Measurements from ENCODE around the gene TRAPPC6A. TPM values are rescaled to one million over a fixed set of nuclear protein-coding genes. Genes with fewer than 3 reads are reported as not detected.

TRAPPC6A gene
- total and polyA plus RNA-seq, 2 of the 13 experiments (the other 11 are each of a cell fraction or from before 2014, with no cell fraction given) = 6.5 to 21.0 TPM

DNA sequence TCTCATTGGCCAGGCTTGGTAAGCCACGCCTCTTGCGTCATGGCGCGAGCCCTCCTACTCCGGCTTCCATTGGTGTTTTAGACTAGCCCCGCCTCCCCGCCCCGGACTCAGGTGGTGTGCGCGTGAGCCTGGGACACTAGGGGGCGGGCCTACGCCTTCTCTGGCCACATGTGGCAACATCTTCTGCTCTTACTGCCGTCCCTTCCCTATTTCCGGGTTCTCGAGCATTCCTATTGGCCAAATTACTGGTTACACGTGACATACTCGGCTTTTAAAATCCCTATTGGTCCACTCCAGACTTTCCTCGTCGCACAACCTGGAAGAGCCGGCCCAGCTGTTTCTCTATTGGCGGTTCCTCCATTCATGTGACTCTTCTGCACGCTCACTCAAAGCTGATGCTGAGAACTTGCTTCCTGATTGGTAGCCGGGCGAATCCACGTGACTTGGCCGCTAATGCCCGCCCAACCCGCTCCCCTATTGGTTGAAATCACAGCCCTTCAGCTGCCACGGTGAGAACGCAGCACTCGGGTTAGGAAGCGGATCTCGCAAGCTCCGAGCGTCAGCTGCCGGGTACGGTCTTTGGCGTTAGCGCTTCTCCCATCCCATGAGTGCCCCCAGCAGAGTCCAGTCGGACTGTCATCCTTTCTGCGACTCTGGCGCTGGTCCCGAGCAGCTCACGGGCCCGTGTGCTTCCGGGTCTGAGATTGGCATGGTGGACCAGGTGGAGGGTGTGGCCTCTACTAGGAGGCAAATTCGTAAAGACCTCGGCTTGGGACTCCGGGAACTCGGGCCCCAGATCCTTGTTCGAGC lies 430 bp upstream of the TRAPPC6A start, which contains the start of gene BLOC1S3 (continued):
- TF ChIP-seq WIZ (CRISPR knock-in tag; IDR thresholded peaks at IDR 0.05) (no peak), NR2F1 (CRISPR knock-in tag; IDR thresholded peaks at IDR 0.05) (no peak), TARDBP (CRISPR knock-in tag; IDR thresholded peaks at IDR 0.05) (no peak), MEF2D (CRISPR knock-in tag; IDR thresholded peaks at IDR 0.05) (no peak), PAF1 (CRISPR knock-in tag; IDR thresholded peaks at IDR 0.05) (no peak), SP1 (IDR thresholded peaks at IDR 0.05) (no peak; the same call in 1 of the 2 replicates), SP1 (CRISPR knock-in tag; IDR thresholded peaks at IDR 0.05) (peak; percentile 92), EP300 (IDR thresholded peaks at IDR 0.05; ENCODE audit: low read depth in 2 of 2, low read length in 2 of 2) (peak in 1 of 2 experiments; percentile 8; a peak in 1 of 4 replicates), EP300 (CRISPR knock-in tag; IDR thresholded peaks at IDR 0.05; ENCODE audit: borderline replicate concordance) (no peak), ZBTB37 (CRISPR knock-in tag; IDR thresholded peaks at IDR 0.05) (no peak), TFDP1 (CRISPR knock-in tag; IDR thresholded peaks at IDR 0.05; ENCODE audit: borderline replicate concordance) (peak; percentile 46; the same call in 1 of the 2 replicates), ZBTB3 (CRISPR knock-in tag; IDR thresholded peaks at IDR 0.05; ENCODE audit: borderline replicate concordance, low read depth) (no peak), ZNF251 (CRISPR knock-in tag; IDR thresholded peaks at IDR 0.05) (no peak), ZNF451 (CRISPR knock-in tag; IDR thresholded peaks at IDR 0.05) (no peak; the same call in 1 of the 2 replicates), HNRNPH1 (optimal IDR thresholded peaks at IDR 0.05; ENCODE audit: low read depth, low read length) (no peak), YY1 (IDR thresholded peaks at IDR 0.05; ENCODE audit: insufficient read depth, insufficient replicate concordance, low read depth, low read length) (peak; percentile 47), NFKBIZ (CRISPR knock-in tag; IDR thresholded peaks at IDR 0.05) (no peak; the same call in 1 of the 2 replicates), ZNF552 (CRISPR knock-in tag; IDR thresholded peaks at IDR 0.05; ENCODE audit: borderline replicate concordance) (no peak), NFAT5 (CRISPR knock-in tag; IDR thresholded peaks at IDR 0.05) (no peak), ETV5 (CRISPR knock-in tag; IDR thresholded peaks at IDR 0.05; ENCODE audit: borderline replicate concordance) (no peak; the same call in 1 of the 2 replicates), ZNF549 (CRISPR knock-in tag; IDR thresholded peaks at IDR 0.05) (no peak), SALL1 (CRISPR knock-in tag; IDR thresholded peaks at IDR 0.05) (no peak; the same call in none of the 2 replicates), ZNF766 (CRISPR knock-in tag; IDR thresholded peaks at IDR 0.05; ENCODE audit: borderline replicate concordance) (peak; percentile 51; the same call in 1 of the 2 replicates)

All from HepG2 (cell line).